Breast epithelium (tissue), 4 donors: ENCODE measurements around the gene OGA. TPM values are rescaled to one million over a fixed set of nuclear protein-coding genes. Genes with fewer than 3 reads are reported as not detected.

ENCODE experiments used
- DNase-seq, 2 donors: peaks; one replicate each; pipeline ENCODE4 v3.0.0-alpha.2; 2019; ENCODE audit warnings: low spot score in 2 of 2
- H3K27ac ChIP-seq, 2 donors: fragments of 200-600 bp; sonication (generic) in 1 of 2; one replicate each; pipeline ENCODE4 v1.5.1; 2016 to 2019; ENCODE audit warnings: mild to moderate bottlenecking in 1 of 2
- H3K27me3 ChIP-seq, 2 donors: fragments of 200-600 bp; sonication (generic) in 1 of 2; one replicate each; pipeline versions ENCODE4 v1.5.1 to v1.6.0; 2017 to 2019; ENCODE audit warnings: control low read depth in 1 of 2, mild to moderate bottlenecking in 1 of 2
- H3K36me3 ChIP-seq: fragments of 200-600 bp; one replicate; pipeline ENCODE4 v1.5.1; 2019
- H3K4me1 ChIP-seq, 2 donors: fragments of 200-600 bp; sonication (generic); one replicate each; pipeline ENCODE4 v1.5.1; 2016 to 2019; ENCODE audit warnings: control low read depth in 1 of 2
- H3K4me3 ChIP-seq, 3 donors: fragments of 200-600 bp; sonication (generic); 1 replicate in 2 of 3; 2 replicates in 1 of 3; pipeline ENCODE4 v1.5.1; 2016 to 2019; ENCODE audit warnings: mild to moderate bottlenecking in 3 of 3, moderate library complexity in 2 of 3
- H3K9me3 ChIP-seq, 2 donors: fragments of 200-600 bp; sonication (generic) in 1 of 2; one replicate each; pipeline ENCODE4 v1.5.1; 2016 to 2019; ENCODE audit warnings: control low read depth in 1 of 2
- POLR2A ChIP-seq: fragments of 450-650 bp; IDR thresholded peaks from one replicate; pipeline ENCODE4 v1.6.1; 2016; ENCODE audit warnings: antibody characterized with exemption, mild to moderate bottlenecking, moderate library complexity
- POLR2AphosphoS5 ChIP-seq, 3 donors: sonication (generic); formaldehyde crosslinking; IDR thresholded peaks; one replicate each; pipeline ENCODE4 v1.6.1; 2017; ENCODE audit warnings: antibody characterized with exemption in 3 of 3
- intact Hi-C: fragments of 100-400 bp; cut with DNase I; formaldehyde crosslinking; loops from one replicate; pipeline ENCODE4 v1.15.1; 2023; ENCODE audit warnings: low total_unique reads
- total RNA-seq, 3 donors: library from RNA; depleted of rRNA; stranded (reverse); fragments of >200 nt; gene quantifications; one replicate each; pipeline ENCODE4 v1.1.0, GENCODE V29; 2016
- TF ChIP-seq, protein P1 (sequence below), 3 donors: fragments of 450-650 bp; IDR thresholded peaks; one replicate each; pipeline ENCODE4 v1.5.1; 2016 to 2017; ENCODE audit warnings: antibody characterized with exemption in 3 of 3, mild to moderate bottlenecking in 3 of 3, moderate library complexity in 3 of 3

Gene OGA
- total RNA-seq, 3 donors from 2014 or later = 169 to 200 (median 181) TPM

DNA sequence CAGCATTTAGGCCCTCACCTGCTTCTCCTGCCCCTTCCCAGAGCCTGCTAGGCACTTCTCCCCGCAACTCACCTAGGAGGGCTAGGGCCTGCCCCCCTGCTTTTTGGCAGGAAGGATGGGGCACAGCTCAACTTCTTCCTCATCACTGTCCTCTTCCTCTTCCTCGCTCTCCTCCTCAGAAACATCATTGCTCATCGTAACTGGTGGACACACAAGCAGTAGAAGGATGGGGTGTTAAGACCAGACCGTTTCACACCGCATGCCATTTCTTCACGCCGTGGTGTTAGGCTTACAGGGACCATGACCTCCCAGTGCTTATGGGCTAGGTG lies 36.6 kb downstream of the OGA start:
- Histone ChIP-seq H3K36me3 (no peaks in the 10 kb centered on the region), H3K9me3 (no peaks in the 10 kb centered on the region), H3K27ac (no peak overlapping the region), H3K4me1 (peaks cover 6 to 8% of the 10 kb centered on the region in 2 donors), H3K27me3 (peaks cover under 1 to 29% of the 10 kb centered on the region in 2 donors), H3K4me3 (no peak overlapping the region)
- TF ChIP-seq POLR2AphosphoS5 (IDR thresholded peaks at IDR 0.05) = no peak
- TF ChIP-seq, protein P1, sequence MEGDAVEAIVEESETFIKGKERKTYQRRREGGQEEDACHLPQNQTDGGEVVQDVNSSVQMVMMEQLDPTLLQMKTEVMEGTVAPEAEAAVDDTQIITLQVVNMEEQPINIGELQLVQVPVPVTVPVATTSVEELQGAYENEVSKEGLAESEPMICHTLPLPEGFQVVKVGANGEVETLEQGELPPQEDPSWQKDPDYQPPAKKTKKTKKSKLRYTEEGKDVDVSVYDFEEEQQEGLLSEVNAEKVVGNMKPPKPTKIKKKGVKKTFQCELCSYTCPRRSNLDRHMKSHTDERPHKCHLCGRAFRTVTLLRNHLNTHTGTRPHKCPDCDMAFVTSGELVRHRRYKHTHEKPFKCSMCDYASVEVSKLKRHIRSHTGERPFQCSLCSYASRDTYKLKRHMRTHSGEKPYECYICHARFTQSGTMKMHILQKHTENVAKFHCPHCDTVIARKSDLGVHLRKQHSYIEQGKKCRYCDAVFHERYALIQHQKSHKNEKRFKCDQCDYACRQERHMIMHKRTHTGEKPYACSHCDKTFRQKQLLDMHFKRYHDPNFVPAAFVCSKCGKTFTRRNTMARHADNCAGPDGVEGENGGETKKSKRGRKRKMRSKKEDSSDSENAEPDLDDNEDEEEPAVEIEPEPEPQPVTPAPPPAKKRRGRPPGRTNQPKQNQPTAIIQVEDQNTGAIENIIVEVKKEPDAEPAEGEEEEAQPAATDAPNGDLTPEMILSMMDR (IDR thresholded peaks at IDR 0.05) = no peak
- no peak for TF ChIP-seq POLR2A
- intact Hi-C loops = no loop called here
- no peak for DNase-seq

DNA sequence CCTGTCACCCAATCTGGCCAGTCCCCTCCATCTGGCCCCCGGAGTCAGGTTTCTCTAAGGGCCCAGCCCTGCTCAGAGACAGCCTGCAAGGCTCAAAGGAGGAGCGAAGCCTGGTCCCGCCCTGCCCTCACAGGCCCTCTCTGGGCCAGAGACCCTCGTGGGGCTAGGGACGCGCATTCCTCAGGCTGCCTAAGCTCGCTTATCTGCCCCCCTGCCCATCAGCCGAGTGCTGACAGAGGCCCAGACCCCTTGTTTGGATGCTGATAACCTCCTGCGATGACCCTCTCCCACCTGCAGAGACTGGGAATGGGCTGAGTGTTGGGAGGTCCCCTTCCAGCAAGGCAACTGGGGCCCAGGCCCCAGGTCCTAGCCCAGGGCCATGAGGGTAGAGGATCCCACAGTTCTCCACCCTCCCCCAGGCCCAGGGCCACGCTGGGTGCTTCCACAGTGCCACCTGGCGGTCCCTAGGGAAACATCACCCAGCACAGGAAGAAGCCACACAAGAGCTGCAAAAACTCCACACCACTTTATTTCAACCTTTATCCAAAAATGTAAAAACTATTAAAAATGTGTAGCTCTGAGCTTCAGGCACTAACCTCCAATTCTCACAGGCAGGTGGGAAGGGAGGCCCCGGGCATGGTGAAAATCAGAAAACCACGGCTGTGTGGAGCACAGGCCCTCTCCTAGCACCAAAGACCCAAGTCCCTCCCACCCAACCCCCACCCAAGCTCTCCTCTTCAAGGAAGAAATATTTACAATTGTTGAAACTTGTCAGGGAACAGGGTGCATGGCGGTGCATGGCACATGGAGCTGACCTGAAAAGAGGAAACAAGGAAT lies 37.2 kb downstream of the OGA start:
- Histone ChIP-seq H3K27me3 (peaks cover 4 to 35% of the 10 kb centered on the region in 2 donors), H3K4me1 (peaks cover 6 to 12% of the 10 kb centered on the region in 2 donors), H3K27ac (no peak overlapping the region), H3K36me3 (no peaks in the 10 kb centered on the region), H3K9me3 (no peaks in the 10 kb centered on the region), H3K4me3 (no peak overlapping the region)
- no peak for DNase-seq
- TF ChIP-seq, protein P1 (IDR thresholded peaks at IDR 0.05) = peak; percentile 40 to 85 (median 71)
- TF ChIP-seq POLR2AphosphoS5 (IDR thresholded peaks at IDR 0.05) = no peak
- intact Hi-C loops = no loop called here

DNA sequence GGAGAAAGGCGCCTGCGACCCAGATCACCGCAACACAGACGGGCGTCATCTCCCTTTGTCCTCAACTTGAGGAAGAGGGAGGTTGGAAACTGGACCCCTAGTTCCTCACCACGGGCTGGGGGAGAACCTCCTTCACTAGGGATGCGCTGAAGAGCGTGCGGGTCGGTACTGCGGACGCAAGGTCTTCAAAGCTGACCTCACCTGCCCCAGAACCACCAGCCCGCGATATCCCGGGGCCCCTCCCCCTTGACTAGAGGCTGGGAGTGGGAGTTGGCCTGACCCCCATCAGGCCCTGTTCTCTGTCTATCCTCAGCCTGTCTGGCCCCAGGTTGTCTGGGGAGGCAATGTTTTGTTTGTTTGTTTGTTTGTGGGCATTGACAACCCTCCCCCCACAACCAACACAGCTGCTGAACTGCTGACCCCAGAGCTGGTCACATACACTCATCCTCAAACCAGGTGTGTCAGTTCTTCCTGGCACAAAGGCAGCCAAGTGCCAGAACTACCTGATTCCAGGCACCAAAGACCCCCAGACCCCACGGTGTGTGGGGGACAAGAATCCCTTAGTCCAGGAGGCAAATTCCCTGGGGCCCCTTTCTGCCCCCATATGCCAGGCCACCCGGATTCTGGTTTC lies 37.9 kb downstream of the OGA start:
- no peak for TF ChIP-seq POLR2AphosphoS5 (IDR thresholded peaks at IDR 0.05)
- no peak for TF ChIP-seq POLR2A
- TF ChIP-seq, protein P1 (IDR thresholded peaks at IDR 0.05) = no peak
- no peak for DNase-seq
- Histone ChIP-seq H3K4me1 (peaks cover 9 to 12% of the 10 kb centered on the region in 2 donors), H3K36me3 (no peaks in the 10 kb centered on the region), H3K4me3 (peak overlapping the region; percentile 36 to 60 (median 44)), H3K9me3 (no peaks in the 10 kb centered on the region), H3K27me3 (peaks cover 4 to 39% of the 10 kb centered on the region in 2 donors), H3K27ac (no peak overlapping the region)
- intact Hi-C loops = no loop called here

DNA sequence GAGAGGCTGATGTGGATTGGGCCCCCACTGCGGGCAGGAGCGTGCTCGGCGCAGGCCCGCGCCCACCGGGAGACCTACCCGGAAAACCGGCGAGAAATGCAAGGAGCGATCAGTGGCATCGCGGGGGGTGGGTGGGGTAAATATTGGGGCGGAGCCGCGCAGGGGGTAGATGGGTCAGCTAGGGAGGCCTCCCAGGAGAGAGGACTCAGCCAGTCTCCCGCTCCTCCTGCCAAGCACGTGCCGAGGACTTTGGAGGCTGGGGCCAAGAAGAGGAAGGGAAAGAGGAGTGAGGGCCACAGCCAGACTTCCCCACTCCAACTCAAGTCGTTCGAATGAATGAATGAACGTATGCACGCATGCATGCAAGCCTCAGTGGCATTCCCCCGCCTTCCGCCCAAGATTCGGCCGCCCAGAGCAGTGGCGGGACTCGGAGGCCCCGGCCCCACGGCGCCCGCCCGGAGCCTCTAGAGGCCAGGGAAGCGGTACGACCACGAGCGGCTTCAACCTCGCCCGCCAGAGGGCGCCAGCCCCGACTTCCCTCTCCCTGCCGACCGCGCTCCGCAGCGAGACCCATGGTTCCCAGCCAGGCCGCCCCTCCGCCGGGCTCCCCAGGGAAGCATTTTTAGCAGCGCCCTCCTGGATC lies 38.6 kb downstream of the OGA start:
- Histone ChIP-seq H3K4me3 (peak overlapping the region; percentile 36 to 60 (median 44)), H3K9me3 (no peaks in the 10 kb centered on the region), H3K27me3 (peaks cover 10 to 45% of the 10 kb centered on the region in 2 donors), H3K4me1 (peaks cover 12% of the 10 kb centered on the region in 2 donors), H3K36me3 (no peaks in the 10 kb centered on the region), H3K27ac (no peak overlapping the region)
- DNase-seq = peak; percentile 41 to 82
- TF ChIP-seq, protein P1 (IDR thresholded peaks at IDR 0.05) = peak in 2 of 3 donors; percentile 69 to 70
- no peak for TF ChIP-seq POLR2AphosphoS5 (IDR thresholded peaks at IDR 0.05)
- intact Hi-C loops = loop anchor here (10.0 kb wide), 1 partner anchor 175 kb away; no protein-coding TSS in a partner anchor
